HG02798 (cell line): ENCODE results near the gene HS1BP3.
A peak's percentile ranks its signal among the peaks of the same experiment; 100 is the strongest.

Source experiments
- ATAC-seq: cut with Tn5 transposase; IDR thresholded peaks from one replicate; pipeline ENCODE4 v1.9.1; 2021; ENCODE audit warnings: mild to moderate bottlenecking; ENCODE audit not compliant: unreplicated experiment, poor library complexity

Gene HS1BP3

DNA sequence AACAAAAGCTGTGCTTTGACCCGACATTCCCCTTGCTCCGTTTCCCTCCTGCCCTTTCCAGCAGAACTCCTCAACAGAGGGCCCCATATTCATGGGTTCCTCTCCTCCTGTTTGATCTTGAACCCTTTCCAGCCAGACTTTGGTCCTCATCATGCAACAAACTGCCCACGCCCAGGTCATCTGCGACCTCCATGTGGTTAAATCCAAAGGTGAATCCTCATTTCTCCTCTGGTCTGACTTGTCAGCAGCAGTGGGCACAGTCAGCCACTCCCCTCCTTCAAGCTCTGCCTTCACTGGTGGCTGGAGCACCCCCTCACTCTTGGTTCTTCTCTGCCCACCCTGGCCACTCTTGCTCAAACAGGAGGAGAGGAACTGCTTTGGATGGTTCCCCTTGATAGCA, 2.7 kb downstream of the HS1BP3 start:
- ATAC-seq = no peak

DNA sequence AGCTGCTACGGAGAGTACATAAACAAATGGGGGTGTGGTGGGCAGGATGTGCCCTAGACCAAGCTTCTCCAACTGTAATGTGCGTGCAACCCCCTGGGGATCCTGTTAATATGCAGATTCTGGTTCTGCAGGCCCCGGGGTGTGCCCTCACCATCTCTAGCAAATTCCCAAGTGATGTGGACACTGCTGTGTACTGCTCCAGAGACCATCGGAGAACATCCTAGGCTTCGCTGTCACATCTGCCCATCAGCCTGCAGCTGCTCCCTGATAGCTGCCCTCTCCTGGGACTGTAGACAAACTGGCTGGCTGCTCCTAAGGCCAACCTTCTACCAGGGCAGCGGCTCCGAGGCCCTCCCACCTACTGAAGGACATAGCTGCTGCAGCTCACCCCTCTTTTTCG, 3.2 kb downstream of the HS1BP3 start:
- no peak for ATAC-seq

DNA sequence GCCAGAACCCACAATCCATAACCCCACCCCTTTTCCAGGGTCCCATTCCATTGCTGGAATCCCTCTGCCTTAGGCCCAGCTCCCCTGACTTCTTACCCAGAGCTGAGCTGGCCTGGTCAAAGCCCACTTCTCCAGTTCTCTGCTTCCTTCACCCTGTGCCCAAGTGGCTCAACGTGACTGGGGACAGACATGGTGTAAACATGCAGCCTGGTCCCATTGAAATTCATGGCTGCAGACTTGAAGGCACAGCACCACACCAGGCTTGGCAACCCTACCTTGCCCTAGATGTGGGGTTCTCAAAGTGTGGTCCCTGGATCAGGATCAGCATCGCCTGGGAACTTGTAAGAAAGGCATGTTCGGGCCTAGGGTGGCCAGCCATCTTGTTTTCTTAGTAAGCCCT, 3.7 kb downstream of the HS1BP3 start:
- ATAC-seq = no peak

DNA sequence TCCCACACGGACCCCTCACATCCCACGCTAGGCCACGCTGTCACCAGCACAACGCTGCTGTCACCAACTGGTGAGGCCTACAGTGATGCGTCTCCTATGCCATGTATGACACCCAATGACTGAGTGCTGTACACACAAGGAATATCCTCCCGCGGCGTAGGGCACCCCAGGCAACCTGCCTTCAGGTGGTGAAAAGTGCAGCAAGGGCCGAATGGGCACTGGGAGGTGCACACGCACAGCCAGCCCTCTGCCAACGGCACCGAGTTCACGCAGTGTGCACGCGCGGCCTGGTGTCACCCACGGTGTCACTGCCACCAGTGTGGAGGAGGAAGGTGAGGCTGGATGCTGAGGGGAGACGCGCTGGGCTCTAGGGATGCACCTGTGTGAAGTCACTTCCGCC, 4.5 kb downstream of the HS1BP3 start:
- ATAC-seq = no peak

DNA sequence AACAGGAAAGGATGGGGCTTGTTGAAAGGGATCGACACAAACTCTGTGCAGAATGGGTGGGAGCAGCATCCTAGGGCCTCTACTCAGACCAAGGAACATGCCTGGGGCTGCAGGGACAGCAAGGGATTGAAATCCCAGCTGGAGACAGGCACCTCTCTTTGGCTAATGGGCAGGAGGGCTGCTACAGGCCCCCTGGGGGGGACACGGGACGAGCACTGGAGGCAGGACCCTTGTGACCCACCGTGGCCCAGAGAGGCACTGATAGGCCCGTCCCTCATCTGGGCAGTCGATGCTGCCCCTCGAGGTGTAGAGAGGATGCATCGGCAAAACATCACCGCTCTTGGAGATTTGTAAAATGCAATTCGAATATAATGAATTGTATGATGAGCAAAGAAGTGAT, 5.1 kb downstream of the HS1BP3 start:
- ATAC-seq = no peak

DNA sequence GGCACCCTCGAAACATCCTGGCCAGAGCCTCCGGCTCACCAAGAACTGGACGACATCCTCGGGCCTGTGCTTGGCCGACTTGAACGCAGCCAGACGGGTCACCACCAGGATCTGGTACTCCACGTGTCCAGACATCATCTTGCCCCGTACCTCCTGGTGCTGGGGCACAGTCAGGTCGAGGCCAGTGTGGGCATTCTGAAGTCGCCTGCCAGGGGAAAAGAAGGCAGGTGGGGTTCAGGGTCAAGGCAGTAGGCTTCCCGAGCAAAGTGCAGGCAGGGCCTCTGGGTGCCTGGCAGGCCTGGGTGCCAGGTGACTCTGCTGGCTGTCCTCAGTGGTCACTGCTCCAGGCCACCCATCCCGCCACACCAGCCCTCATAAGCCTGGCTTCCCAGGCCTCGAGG, 5.6 kb downstream of the HS1BP3 start:
- no peak for ATAC-seq

DNA sequence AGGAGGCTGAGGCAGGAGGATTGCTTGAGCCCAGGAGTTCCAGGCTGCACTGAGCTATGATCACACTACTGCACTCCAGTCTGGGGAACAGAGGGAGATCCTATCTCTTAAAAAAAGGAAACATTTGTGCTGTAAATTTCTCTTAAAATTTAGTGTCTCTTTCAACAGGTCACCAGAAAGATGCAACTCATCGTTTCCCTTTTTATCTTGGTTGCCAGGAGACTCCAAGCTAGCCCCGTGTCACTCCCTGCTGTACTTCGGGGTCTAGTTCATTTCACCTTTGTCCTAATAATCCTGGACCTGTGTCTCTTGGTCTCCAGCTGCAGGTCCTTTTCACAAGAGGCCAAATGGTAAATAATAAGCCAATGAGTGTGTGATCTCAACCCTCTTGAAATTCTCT, 7.1 kb downstream of the HS1BP3 start:
- no peak for ATAC-seq

DNA sequence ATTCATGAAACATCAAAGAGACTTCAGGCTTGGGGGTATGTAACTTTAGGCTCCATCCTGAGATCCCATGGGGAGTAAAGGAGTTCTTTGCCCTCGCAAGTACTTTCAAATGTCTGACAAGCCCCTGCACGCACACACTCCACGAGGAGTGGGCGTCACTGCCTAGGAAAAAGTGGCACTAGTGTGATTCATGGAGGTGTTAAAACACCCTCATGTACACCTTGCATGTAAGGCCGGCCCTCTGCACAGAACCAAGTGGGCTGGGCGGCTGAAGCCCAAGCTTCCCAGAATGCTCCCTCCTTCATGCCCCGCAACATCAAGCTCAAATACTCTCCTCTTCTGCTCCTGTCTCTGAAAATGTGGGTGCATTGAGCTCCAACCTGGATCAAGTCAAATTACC, 7.8 kb downstream of the HS1BP3 start:
- ATAC-seq = no peak

DNA sequence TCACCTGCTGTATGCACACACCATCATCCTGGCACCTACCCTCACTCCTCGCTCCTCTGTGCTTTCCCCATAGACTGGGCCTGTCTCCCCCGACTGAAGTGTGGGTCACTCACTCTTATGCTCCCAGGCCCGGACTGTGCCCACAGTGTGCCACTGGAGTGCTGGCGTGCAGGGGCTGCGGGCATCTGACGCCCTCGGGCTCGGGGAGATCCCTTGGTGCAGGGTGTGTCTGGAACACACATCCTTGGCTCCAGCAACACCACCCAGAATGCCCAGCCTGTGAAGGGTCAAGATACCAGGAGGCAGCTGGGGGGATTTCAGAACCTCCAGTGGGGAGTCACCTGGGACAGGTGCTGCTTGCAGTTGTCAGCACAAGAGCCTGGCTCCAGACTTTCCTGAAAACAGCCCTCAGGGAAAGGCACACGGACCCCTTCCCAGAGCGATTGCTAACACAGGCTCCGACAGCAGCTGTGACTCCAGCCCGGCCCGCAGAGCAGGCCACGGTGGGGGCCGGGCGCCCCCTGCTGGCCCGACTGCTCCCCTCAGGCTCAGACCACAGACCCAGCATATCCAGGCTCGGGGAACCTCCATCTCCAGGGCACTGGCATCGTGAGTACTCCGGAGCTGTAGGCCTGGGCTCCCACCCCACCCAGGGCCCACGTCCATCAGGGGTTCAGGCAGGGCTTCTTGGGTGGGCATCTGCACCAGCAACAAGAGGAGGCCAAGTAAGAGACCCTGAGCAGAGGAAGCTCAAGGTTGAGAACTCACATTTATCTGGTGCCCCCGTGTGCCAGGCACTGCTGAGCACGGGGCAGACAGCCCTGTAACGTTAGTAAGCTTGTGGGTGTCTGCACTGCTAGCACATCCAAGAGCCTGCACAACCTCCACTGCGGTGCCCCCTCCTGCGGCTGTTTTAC, 8.6 kb downstream of the HS1BP3 start:
- ATAC-seq = peak; percentile 96

DNA sequence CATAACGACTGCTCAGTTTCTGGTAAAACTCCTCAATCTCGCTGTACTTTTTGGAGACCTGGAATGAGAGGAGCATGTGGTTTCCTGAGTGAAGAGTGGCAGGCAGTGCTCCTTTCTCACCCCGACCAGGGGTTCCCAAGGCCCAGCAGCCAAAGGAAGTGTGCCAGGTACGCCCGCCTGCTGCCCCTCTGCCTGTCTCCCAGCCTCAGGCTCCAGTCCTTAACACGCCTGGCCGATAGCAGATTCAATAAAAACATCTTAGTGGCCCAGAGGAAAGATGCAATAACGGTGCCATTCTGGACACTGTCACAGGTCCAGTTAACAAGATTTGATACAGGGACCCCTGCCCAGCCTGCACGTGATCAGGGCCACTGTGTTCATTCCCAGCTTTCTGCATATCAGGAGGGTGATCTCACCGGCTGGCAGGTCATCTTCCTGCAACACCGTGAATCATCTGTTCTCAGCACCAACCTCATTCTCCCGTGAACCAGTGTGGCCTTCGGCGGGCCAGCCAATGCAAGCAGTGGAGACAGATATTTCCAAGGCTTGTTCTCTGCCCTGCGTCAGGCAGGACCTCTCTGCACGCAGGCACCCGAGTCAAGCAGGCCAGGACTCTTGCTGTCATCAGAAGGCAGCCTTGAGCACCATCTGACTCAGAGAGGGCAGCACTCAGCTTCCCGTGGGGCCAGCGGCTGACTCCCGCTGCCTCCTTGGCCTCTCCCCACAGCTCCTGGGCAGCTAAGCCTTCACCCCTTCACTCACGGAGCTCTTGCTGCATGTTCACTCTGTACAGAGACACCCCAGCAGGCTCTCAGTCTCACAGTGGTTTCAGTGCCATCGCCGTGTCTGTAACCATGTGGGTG, 9.5 kb downstream of the HS1BP3 start:
- ATAC-seq = no peak

DNA sequence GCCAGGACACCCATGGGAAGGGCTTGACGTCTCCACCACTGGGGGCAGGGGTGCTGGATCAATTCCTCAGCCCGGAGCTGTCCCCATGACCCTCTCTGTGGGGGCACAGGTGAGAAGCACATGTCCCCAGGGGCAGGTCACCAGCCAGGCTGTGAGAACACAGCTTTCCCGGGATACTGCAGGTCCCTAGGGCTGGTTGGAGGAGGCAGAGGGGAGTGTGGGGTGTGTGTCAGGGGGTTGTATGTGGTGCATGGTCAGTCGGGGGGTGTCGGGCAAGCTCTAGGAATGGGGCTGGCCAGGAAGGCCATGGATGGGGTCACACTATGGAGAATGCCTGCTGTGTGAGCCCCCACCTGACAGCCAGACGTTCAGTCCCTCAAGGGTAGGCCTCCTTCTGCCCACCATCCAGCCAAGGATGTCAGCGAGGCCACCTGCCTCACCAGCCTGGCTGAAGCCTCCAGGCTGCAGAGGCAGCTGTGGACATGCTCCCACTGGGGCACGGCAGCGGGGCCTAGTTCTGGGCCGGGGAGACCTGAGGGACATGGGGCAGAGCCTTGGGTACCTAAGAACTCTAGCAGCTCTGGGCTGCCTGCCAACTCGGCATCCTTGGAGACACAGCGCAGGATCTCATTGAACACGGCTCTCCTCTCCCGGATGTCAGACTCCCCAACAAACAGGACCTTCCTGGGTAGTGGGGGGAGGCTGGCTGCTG, 10.3 kb downstream of the HS1BP3 start:
- no peak for ATAC-seq

DNA sequence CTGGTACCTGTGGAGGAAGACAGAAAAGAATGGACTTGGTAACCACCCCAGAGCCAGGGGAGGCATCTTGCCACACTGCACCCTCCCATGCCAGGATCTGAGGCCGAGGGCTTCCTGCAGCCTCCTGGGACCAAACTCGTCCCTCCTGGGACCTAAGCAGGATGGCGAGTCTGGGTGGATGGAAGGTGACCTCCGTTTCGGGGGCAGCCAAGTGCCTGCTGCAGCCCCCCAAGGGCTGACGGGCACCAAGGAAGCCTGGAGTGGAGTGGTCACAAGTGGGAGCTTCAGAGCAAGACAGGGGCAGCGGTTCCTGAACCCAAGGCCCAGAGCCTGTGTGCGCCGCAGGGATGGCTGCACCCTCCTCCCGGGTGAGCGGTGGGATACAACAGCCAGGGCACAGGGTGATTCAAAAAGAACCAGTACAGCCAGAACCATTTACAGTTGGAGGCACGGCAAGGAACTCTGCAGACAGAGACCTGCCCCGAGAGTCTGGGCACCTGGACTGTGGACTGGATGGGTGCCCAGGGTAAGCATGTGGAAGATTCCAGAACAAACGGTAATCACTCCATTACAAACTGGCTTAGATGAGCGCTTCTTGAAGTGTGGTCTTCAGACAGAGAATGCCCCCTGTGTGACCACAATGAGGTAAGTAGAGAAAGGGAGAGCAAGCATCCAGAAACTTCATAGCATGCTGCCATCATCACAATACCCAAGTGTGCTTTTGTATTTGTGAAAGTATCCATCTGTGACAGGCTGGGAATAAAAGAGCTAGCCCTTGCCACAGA, 12.1 kb downstream of the HS1BP3 start:
- no peak for ATAC-seq

DNA sequence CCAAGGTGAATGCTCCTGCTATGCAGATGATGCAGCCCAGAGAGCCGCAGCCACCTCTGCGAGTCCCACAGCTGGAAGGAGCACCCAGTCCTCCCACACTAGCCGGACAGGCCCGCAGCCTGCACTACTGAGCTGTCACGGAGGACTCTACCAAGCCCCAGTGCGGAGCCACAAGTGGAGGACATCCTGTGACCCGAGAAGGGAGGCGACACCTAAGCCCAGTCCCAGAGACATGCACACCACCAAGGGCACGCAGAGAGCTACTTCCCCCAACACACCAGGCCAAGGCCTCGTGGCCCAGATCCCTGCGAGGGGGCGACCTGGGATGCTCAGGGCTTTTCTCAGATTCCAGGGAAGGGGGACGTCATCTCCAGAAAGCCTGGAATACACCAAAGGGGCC, 12.9 kb downstream of the HS1BP3 start:
- ATAC-seq = no peak

DNA sequence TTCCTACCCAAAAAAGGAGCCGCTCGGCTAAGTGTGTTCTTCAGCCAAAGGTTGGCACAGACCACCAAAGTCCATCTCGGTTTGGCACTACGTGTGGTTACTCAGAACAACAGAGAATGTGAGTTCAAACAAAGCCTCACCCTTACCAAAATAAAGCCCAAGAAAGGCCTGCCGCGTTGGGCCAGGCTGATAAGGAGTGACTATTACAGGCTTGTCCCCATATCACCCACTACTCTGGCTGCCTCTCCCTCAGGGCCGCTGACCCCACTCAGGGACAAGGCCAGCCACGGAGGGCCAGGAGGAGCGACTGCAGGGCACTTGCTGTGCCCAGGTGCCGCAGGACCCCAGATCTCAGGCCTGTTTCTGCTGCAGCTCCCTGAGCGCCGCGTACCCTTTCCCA, 13.8 kb downstream of the HS1BP3 start:
- no peak for ATAC-seq

DNA sequence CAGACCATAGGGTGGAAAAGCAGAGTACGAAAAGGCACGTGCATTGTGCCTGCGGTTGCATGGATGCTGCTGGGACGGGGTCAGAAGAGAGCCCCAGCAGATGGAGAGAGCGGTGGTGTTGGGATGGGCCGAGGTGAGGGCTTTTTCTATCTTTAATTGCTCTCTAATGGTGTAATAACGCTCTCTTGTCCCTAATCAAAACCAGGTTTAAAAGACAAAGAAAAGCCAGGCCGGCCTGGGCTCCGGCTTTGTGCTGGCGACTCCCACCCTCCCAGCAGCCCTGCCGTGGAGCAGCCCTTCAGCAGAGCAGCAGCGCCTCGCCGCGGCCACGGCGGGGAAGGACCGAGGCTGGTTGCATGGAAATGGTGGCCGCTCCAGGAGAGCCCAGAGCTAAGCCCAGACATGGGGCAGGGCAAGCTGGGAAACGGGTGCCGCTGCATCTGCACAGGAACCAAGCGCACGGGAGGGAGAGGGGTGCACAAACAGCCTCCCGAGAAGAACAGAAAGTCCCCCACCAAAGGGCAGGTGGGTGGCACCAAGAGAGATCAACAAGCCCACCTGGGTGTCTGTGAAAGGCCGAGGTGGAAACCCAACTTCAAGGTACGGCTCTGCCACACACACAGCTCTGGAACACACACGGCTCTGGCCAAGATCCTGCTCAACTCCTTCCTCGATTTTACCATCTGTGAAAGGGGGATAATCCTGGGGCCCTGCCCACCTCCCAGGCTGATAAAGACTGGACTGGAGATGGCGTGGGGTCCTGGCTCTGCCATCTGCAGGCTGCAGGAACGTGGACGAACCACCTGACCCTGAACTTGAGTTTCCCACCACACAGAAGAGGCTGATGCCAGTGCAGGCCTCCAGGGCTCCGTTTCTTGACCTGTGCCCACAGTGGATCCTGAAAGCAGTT, 15.0 kb downstream of the HS1BP3 start:
- ATAC-seq = peak; percentile 75

DNA sequence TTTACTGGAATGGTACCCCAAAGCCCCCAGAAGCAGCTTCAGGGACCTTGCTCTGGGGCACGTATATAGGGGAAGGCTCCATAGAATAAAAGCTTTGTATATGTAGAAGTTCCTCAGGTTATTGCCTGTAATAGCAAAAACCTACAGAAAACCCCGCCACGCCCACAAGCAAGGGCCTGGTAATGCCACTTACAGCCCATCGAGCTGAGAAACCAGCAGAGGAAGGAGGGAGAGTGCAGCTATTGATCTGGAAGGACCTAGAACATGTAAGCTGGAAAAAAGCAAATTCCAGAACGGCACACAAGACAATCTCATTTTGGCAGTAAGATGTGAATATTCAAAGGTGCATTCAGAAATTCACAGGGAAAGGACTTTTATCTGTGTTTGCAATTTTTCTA, 15.8 kb downstream of the HS1BP3 start:
- ATAC-seq = no peak

DNA sequence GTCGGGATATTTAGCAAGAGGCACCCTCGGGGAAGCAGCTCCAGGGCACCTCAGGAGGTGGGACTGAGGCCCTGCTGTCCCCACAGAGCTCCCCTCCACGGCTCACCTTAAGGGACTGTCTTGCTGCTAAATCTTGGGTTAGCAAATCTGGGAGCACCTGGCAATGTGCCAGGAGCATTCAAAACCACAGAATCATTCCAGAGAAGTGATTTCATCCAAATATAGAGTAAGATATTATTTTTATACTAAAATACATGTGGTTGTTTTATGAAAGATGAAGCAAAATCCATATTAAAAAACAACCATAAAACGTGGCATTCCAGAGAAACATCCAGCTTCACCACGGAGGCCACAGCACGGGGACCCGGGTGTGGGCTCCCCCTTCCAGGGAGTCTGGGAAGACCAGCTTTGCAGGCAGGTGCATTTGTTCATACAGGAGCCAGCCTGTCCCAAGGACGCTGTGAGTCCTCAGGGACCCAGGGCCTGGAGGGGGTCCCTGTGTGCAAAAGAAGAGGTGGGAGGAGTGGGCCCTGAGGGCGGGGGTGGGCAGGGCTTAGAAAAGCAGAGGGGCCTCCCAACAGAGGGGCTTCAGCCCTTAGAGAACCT, 16.3 kb downstream of the HS1BP3 start:
- ATAC-seq = no peak

DNA sequence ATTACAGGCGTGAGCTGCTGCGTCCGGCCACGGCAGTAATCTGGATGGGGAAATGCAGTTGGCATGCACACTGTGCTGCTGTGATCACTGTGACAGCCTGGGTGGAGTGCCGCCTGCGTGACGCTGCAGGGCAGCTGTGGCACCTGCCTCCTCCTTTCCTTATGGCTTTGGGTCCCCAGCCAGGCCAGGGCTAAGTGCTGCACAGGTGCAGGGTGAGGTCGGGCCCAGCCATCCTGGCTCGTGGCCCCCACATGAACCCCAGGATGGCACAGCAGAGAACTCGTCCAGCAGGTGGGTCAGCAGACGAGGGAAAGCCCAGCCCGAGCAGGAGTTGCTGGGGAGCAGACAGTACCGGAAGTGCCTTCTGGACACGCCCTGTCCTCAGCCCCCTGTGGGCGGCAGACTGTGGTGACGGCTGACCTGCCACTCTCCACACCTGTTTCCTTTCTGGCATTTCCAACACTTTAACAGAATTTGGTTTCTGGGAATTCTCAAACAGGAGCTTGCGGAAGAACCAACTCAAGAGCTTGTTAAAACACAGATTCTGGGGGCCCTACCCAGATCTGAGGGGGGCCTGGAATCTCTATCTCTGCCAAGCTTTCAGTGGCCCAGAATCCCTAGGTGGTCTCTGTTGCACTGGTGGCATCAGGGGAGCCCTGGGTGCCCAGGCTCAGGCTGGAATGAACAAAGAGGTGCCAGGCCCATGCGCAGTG, 16.9 kb downstream of the HS1BP3 start:
- ATAC-seq = no peak
